H1 (cell line): ENCODE measurements around the gene ADM. TPM values are rescaled to one million over a fixed set of nuclear protein-coding genes. Genes with fewer than 3 reads are reported as not detected.

Source experiments
- CTCF ChIA-PET: fragments of 300-600 bp; sonication (Branson Sonifier 250); formaldehyde crosslinking; loops from one replicate; lab custom pipeline; 2021; ENCODE audit not compliant: partially characterized antibody; lab: Charles Lee
- POLR2A ChIA-PET: fragments of 300-600 bp; sonication (Branson Sonifier 250); formaldehyde crosslinking; loops from one replicate; lab custom pipeline; 2021; ENCODE audit warnings: inconsistent platforms; ENCODE audit not compliant: partially characterized antibody; lab: Charles Lee
- DNase-seq, 2 experiments: peaks; one replicate each; pipeline versions ENCODE4 v3.0.0 to v3.0.0-alpha.2; 2010 to 2022; ENCODE audit warnings: low spot score in 2 of 2, low read depth in 1 of 2, mixed read lengths in 1 of 2
- FAIRE-seq: peaks from 2 replicates; lab custom pipeline; 2011; peaks lifted over from hg19 to GRCh38; lab: Jason Lieb, UNC
- H2AFZ ChIP-seq: 2 replicates; pipeline ENCODE4 v1.8.1; 2012; ENCODE audit warnings: low read length, inconsistent platforms
- H2AK5ac ChIP-seq: 2 replicates; pipeline ENCODE4 v1.6.1; 2013; ENCODE audit warnings: low read depth, low read length
- H2BK120ac ChIP-seq: replicated peaks from 2 replicates; pipeline ENCODE3; 2013; ENCODE audit warnings: low read depth, low read length, inconsistent platforms
- H2BK12ac ChIP-seq: 2 replicates; pipeline ENCODE4 v1.6.1; 2013; ENCODE audit warnings: low read depth, low read length
- H2BK15ac ChIP-seq: 2 replicates; pipeline ENCODE4 v1.6.1; 2013; ENCODE audit warnings: low read length
- H2BK20ac ChIP-seq: 2 replicates; pipeline ENCODE4 v1.6.1; 2013; ENCODE audit warnings: low read length
- H2BK5ac ChIP-seq: 2 replicates; pipeline ENCODE4 v1.6.1; 2013; ENCODE audit warnings: low read depth, low read length
- H3K14ac ChIP-seq: 2 replicates; pipeline ENCODE4 v1.6.1; 2013; ENCODE audit warnings: inconsistent platforms; ENCODE audit not compliant: insufficient read length
- H3K18ac ChIP-seq: 2 replicates; pipeline ENCODE4 v1.6.1; 2013; ENCODE audit warnings: low read length; ENCODE audit errors: extremely low read depth
- H3K23ac ChIP-seq: 2 replicates; pipeline ENCODE4 v1.6.1; 2013; ENCODE audit warnings: inconsistent platforms; ENCODE audit not compliant: insufficient read length
- H3K23me2 ChIP-seq: 2 replicates; pipeline ENCODE4 v1.6.1; 2013; ENCODE audit warnings: low read depth, low read length
- H3K27ac ChIP-seq: 2 replicates; pipeline ENCODE4 v1.6.1; 2011; ENCODE audit warnings: low read depth, low read length, inconsistent platforms
- H3K27me3 ChIP-seq, 4 experiments: replicated peaks in 1 of 4; 1 replicate in 1 of 4; 2 replicates in 3 of 4; pipeline versions ENCODE4 v1.6.1 to v1.8.1; 2011 to 2013; ENCODE audit warnings: low read length in 3 of 4, mild to moderate bottlenecking in 3 of 4, inconsistent platforms in 2 of 4, mixed read lengths in 2 of 4, moderate library complexity in 1 of 4; ENCODE audit not compliant: control insufficient read depth in 3 of 4, insufficient read depth in 3 of 4; ENCODE audit errors: extremely low read depth in 1 of 4
- H3K36me3 ChIP-seq, 4 experiments: 2 replicates each; pipeline versions ENCODE4 v1.6.1 to v1.8.1; 2011 to 2013; ENCODE audit warnings: mild to moderate bottlenecking in 4 of 4, low read length in 3 of 4, moderate library complexity in 2 of 4, control low read depth in 1 of 4, inconsistent platforms in 1 of 4; ENCODE audit not compliant: insufficient read depth in 4 of 4, control insufficient read depth in 2 of 4
- H3K4ac ChIP-seq: replicated peaks from 2 replicates; pipeline ENCODE3; 2013; ENCODE audit warnings: low read length, low read depth, mixed read lengths, inconsistent platforms; ENCODE audit not compliant: insufficient read length
- H3K4me1 ChIP-seq, 4 experiments: replicated peaks in 1 of 4; 1 replicate in 1 of 4; 2 replicates in 3 of 4; pipeline versions ENCODE4 v1.6.1 to v1.8.1; 2011 to 2013; ENCODE audit warnings: low read length in 3 of 4, inconsistent platforms in 2 of 4, mixed read lengths in 1 of 4; ENCODE audit not compliant: insufficient read depth in 4 of 4, control insufficient read depth in 3 of 4
- H3K4me2 ChIP-seq, 2 experiments: 2 replicates each; pipeline versions ENCODE4 v1.6.1 to v1.8.1; 2011 to 2013; ENCODE audit warnings: low read depth in 2 of 2, low read length in 2 of 2, control low read depth in 1 of 2, inconsistent platforms in 1 of 2, mild to moderate bottlenecking in 1 of 2; ENCODE audit not compliant: insufficient read depth in 1 of 2
- H3K4me3 ChIP-seq, 4 experiments: fragments of 200-600, 300-600 bp in 1 of 4; sonication (generic), shearing (Covaris generic), sonication (Bioruptor Twin) in 1 of 4; 2 replicates each; pipeline versions ENCODE4 v1.5.1 to v1.8.1; 2011 to 2016; ENCODE audit warnings: low read length in 4 of 4, low read depth in 3 of 4, control low read depth in 2 of 4, inconsistent platforms in 2 of 4, mild to moderate bottlenecking in 2 of 4, mixed read lengths in 1 of 4, moderate library complexity in 1 of 4; ENCODE audit not compliant: insufficient read depth in 2 of 4; ENCODE audit errors: extremely low read depth in 1 of 4
- H3K56ac ChIP-seq: replicated peaks from 2 replicates; pipeline ENCODE3; 2013; ENCODE audit warnings: low read depth, mild to moderate bottlenecking, mixed read lengths, low read length, inconsistent platforms; ENCODE audit not compliant: insufficient read length
- H3K79me1 ChIP-seq: 2 replicates; pipeline ENCODE4 v1.6.1; 2013; ENCODE audit warnings: low read depth, low read length, control low read depth
- H3K79me2 ChIP-seq, 2 experiments: 2 replicates each; pipeline versions ENCODE4 v1.6.1 to v1.8.1; 2012 to 2013; ENCODE audit warnings: low read length in 2 of 2, mild to moderate bottlenecking in 2 of 2, inconsistent platforms in 1 of 2; ENCODE audit not compliant: insufficient read depth in 2 of 2, control insufficient read depth in 1 of 2
- H3K9ac ChIP-seq, 4 experiments: replicated peaks in 1 of 4; 1 replicate in 1 of 4; 2 replicates in 3 of 4; pipeline versions ENCODE4 v1.6.1 to v1.8.1; 2011 to 2013; ENCODE audit warnings: low read depth in 3 of 4, low read length in 3 of 4, control low read depth in 2 of 4, mild to moderate bottlenecking in 2 of 4, moderate library complexity in 2 of 4, inconsistent platforms in 1 of 4; ENCODE audit errors: extremely low read depth in 1 of 4
- H3K9me3 ChIP-seq, 2 experiments: 2 replicates each; pipeline versions ENCODE4 v1.6.1 to v1.8.1; 2012 to 2013; ENCODE audit warnings: mild to moderate bottlenecking in 2 of 2, moderate library complexity in 2 of 2, control low read depth in 1 of 2, inconsistent platforms in 1 of 2, low read depth in 1 of 2, low read length in 1 of 2, mixed read lengths in 1 of 2; ENCODE audit not compliant: insufficient read depth in 2 of 2
- H4K20me1 ChIP-seq, 2 experiments: replicated peaks in 1 of 2; 2 replicates each; pipeline versions ENCODE3 to v1.8.1; 2011 to 2013; ENCODE audit warnings: inconsistent platforms in 2 of 2, low read length in 2 of 2, mild to moderate bottlenecking in 1 of 2; ENCODE audit not compliant: insufficient read depth in 2 of 2, control insufficient read depth in 1 of 2
- H4K5ac ChIP-seq: 2 replicates; pipeline ENCODE4 v1.6.1; 2013; ENCODE audit warnings: low read length, low read depth, mixed read lengths, inconsistent platforms; ENCODE audit not compliant: insufficient read length
- H4K8ac ChIP-seq: 2 replicates; pipeline ENCODE4 v1.8.0; 2013; ENCODE audit warnings: mild to moderate bottlenecking, moderate library complexity, low read length, inconsistent platforms; ENCODE audit not compliant: insufficient read depth; ENCODE audit errors: extremely low read depth
- H4K91ac ChIP-seq: replicated peaks from 2 replicates; pipeline ENCODE3; 2013; ENCODE audit warnings: low read length, mixed read lengths, inconsistent platforms; ENCODE audit not compliant: insufficient read length
- ASH2L ChIP-seq: fragments of 200-600, 300-600 bp; sonication (generic); IDR thresholded peaks from one replicate; pipeline ENCODE4 v1.7.1; 2017; ENCODE audit warnings: low read length
- BRCA1 ChIP-seq: IDR thresholded peaks from 2 replicates; pipeline ENCODE4 v1.6.1; 2012; ENCODE audit warnings: low read depth, low read length, improper control_type of control experiment
- CEBPB ChIP-seq: IDR thresholded peaks from 2 replicates; pipeline ENCODE4 v1.6.1; 2012; ENCODE audit warnings: low read depth, low read length
- EP300 ChIP-seq, 2 experiments: IDR thresholded peaks; 1 replicate in 1 of 2; 2 replicates in 1 of 2; pipeline ENCODE4 v1.6.1; 2011 to 2012; ENCODE audit warnings: low read depth in 2 of 2, low read length in 2 of 2, mild to moderate bottlenecking in 2 of 2, borderline replicate concordance in 1 of 2, inconsistent platforms in 1 of 2, moderate library complexity in 1 of 2
- FOSL1 ChIP-seq: IDR thresholded peaks from 2 replicates; pipeline ENCODE4 v1.6.1; 2011; ENCODE audit warnings: mild to moderate bottlenecking, low read depth, low read length, moderate library complexity; ENCODE audit not compliant: insufficient read depth
- GABPA ChIP-seq: IDR thresholded peaks from 2 replicates; pipeline ENCODE4 v1.6.1; 2011; ENCODE audit warnings: mild to moderate bottlenecking, low read length, moderate library complexity, borderline replicate concordance; ENCODE audit not compliant: insufficient read depth
- GTF2F1 ChIP-seq: IDR thresholded peaks from 2 replicates; pipeline ENCODE4 v1.6.1; 2012; ENCODE audit warnings: low read depth, low read length, improper control_type of control experiment, borderline replicate concordance
- NRF1 ChIP-seq: IDR thresholded peaks from 2 replicates; pipeline ENCODE4 v1.6.1; 2011; ENCODE audit warnings: mild to moderate bottlenecking, low read depth, low read length, improper control_type of control experiment
- RFX5 ChIP-seq: IDR thresholded peaks from 2 replicates; pipeline ENCODE4 v1.6.1; 2011; ENCODE audit warnings: low read depth, low read length, improper control_type of control experiment, borderline replicate concordance
- RXRA ChIP-seq: IDR thresholded peaks from 2 replicates; pipeline ENCODE4 v1.6.1; 2011; ENCODE audit warnings: low read depth, mild to moderate bottlenecking, low read length, moderate library complexity; ENCODE audit not compliant: insufficient read depth
- SP4 ChIP-seq: IDR thresholded peaks from 2 replicates; pipeline ENCODE4 v1.6.1; 2012; ENCODE audit warnings: low read length, inconsistent platforms
- SRF ChIP-seq: IDR thresholded peaks from 2 replicates; pipeline ENCODE4 v1.6.1; 2011; ENCODE audit warnings: mild to moderate bottlenecking, low read depth, low read length, moderate library complexity
- TCF12 ChIP-seq: IDR thresholded peaks from 2 replicates; pipeline ENCODE4 v1.6.1; 2011; ENCODE audit warnings: low read depth, mild to moderate bottlenecking, low read length
- WGBS, 2 experiments: shearing (Covaris generic) in 1 of 2; methylation state at CpG; one replicate each; pipeline versions ENCODE4 v1.1.6 to v1.1.7; 2013 to 2015; ENCODE audit warnings: low lambda C conversion rate in 2 of 2, mixed read lengths in 2 of 2, inconsistent platforms in 1 of 2, low coverage in 1 of 2, missing lambda C conversion rate in 1 of 2; ENCODE audit not compliant: insufficient replicate concordance in 2 of 2, insufficient coverage in 1 of 2, insufficient read length in 1 of 2; ENCODE audit errors: extremely low coverage in 1 of 2, missing lambda C conversion rate in 1 of 2; 5-methylcytosine and 5-hydroxymethylcytosine counted together
- polyA plus RNA-seq, 7 experiments: library from polyadenylated mRNA; depleted of rRNA in 3 of 7; stranded (reverse) in 5 of 7; unstranded in 2 of 7; fragments of >200 nt in 5 of 7; fragments of 200-250 nt in 2 of 7; gene quantifications; 1 replicate in 5 of 7; 2 replicates in 1 of 7; 4 replicates in 1 of 7; pipeline versions ENCODE4 v1.2.1 to v1.2.3, GENCODE V29; 2011 to 2013; ENCODE audit warnings: missing spikeins in 2 of 7, mixed read lengths in 2 of 7
- total RNA-seq: library from RNA; stranded (reverse); fragmentation: NEBNext Ultra II Directional; extraction: Animal tissue kit (Norgen Biotek cat#: 25700); gene quantifications from 2 replicates; pipeline ENCODE4 v1.2.1, GENCODE V29; 2021

ADM gene
- total and polyA plus RNA-seq, 2 of the 8 experiments (the other 6 are each of a cell fraction or from before 2014, with no cell fraction given), result 94.1 to 95.6 TPM

DNA sequence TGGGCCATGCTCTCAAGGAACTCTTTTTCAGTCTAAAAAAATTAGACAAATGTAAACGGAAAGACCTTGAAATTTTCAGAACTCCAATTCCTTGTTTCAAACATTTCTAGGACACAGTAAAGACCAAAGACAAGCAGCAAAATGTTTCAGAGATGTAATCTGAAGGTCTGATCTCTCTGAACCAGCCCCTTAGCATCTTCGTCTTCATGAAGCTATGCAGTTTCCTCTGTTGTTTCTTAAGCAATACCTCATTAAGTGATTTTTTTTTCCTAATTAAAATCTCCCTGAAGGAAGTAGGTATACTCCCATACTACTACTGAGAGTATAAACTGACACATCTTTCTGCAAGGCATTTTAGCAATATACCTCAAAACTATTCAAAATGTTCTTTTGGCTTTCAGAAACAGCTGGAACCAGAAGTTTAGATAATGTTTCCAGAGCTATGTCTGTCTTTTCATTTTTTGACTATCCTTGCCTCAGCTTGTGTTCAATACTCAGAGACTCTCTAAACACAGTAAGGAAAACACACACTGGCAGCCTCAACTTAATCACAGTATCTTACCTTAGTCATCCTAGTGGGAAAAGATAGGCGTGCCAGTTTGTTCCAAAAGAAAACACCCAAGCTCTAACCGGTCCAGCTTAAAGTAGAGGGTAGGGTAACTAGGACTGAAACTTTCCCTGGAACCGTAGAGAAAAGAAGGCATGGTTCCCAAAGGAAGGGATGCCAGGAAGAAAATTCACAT is 36.0 kb upstream of the ADM start:
- Histone ChIP-seq H4K8ac (no peak overlapping the region), H4K20me1 (no peaks in the 10 kb centered on the region), H4K91ac (no peak overlapping the region), H2BK12ac (no peak overlapping the region), H3K36me3 (no peaks in the 10 kb centered on the region), H3K56ac (no peak overlapping the region), H3K79me2 (peaks cover 0 to 26% of the 10 kb centered on the region in 2 experiments; a peak in 2 of 4 replicates), H3K14ac (no peak overlapping the region), H3K27ac (no peak overlapping the region), H2AFZ (no peak overlapping the region), H3K18ac (no peak overlapping the region), H3K9me3 (no peaks in the 10 kb centered on the region), H3K4me3 (no peak overlapping the region), H3K4me1 (peaks cover 0 to 3% (median 0%) of the 10 kb centered on the region in 4 experiments; a peak in 1 of 7 replicates), H3K4ac (no peak overlapping the region), H3K4me2 (no peak overlapping the region), H2BK5ac (no peak overlapping the region), H2BK20ac (no peak overlapping the region), H3K27me3 (no peaks in the 10 kb centered on the region), H2BK120ac (no peak overlapping the region), H3K79me1 (no peaks in the 10 kb centered on the region), H2AK5ac (no peak overlapping the region), H3K9ac (no peak overlapping the region), H3K23me2 (no peaks in the 10 kb centered on the region), H2BK15ac (no peak overlapping the region), H4K5ac (no peak overlapping the region), H3K23ac (no peak overlapping the region)
- DNase-seq (no peak), FAIRE-seq (peak; percentile 19)
- WGBS, 2 experiments, result 86% methylated on average over 5 of the region's 5 CpGs; no CpG with 5 or more reads in 1 of the 2 experiments
- CTCF ChIA-PET, result interaction anchor here (0.6 to 1.8 kb wide), 4 partner anchors 12 to 55 kb away, joined by 3 to 6 read pairs (median 4); no protein-coding TSS in a partner anchor
- POLR2A ChIA-PET, result interaction anchor here (1.0 kb wide), 1 partner anchor 20 kb away, joined by 3 read pairs; no protein-coding TSS in a partner anchor
- TF ChIP-seq SP4, result no peak
- no peak for TF ChIP-seq RXRA
- TF ChIP-seq BRCA1, result no peak
- TF ChIP-seq FOSL1, result no peak
- TF ChIP-seq RFX5, result no peak
- TF ChIP-seq TCF12, result no peak
- TF ChIP-seq GABPA, result no peak
- TF ChIP-seq EP300 (IDR thresholded peaks at IDR 0.05; ENCODE audit: borderline replicate concordance in 1 of 2, low read depth in 2 of 2, low read length in 2 of 2), result no peak
- TF ChIP-seq CEBPB, result no peak
- TF ChIP-seq ASH2L, result no peak
- no peak for TF ChIP-seq GTF2F1
- TF ChIP-seq NRF1, result no peak
- no peak for TF ChIP-seq SRF
